Neuronal stem cell (in vitro differentiated cells): ENCODE data around the gene SLC25A43. TPM values are rescaled to one million over a fixed set of nuclear protein-coding genes. Genes with fewer than 3 reads are reported as not detected.
"Not testable (repeated sequence)": the region's sequence is repeated elsewhere in the genome, so short reads cannot be mapped to it uniquely, and the experiment has no call there.

Source experiments
- DNase-seq: peaks from one replicate; pipeline ENCODE4 v3.0.0-alpha.2; 2013; ENCODE audit warnings: low spot score
- H2AFZ ChIP-seq: one replicate; pipeline ENCODE4 v1.6.1; 2013; ENCODE audit warnings: mild to moderate bottlenecking, low read length, inconsistent platforms
- H2AK5ac ChIP-seq: 2 replicates; pipeline ENCODE4 v1.6.1; 2013; ENCODE audit warnings: low read depth, mild to moderate bottlenecking, inconsistent platforms, low read length, moderate library complexity, mixed read lengths
- H2BK120ac ChIP-seq: 2 replicates; pipeline ENCODE4 v1.6.1; 2013; ENCODE audit warnings: low read depth, mild to moderate bottlenecking, inconsistent platforms, low read length, moderate library complexity, mixed read lengths
- H2BK12ac ChIP-seq: one replicate; pipeline ENCODE4 v1.6.1; 2013; ENCODE audit warnings: low read length, inconsistent platforms
- H2BK15ac ChIP-seq: 2 replicates; pipeline ENCODE4 v1.6.1; 2013; ENCODE audit warnings: mild to moderate bottlenecking, low read length, inconsistent platforms, mixed read lengths
- H2BK5ac ChIP-seq: one replicate; pipeline ENCODE4 v1.6.1; 2013; ENCODE audit warnings: inconsistent platforms, mild to moderate bottlenecking, low read length, moderate library complexity
- H3K14ac ChIP-seq: one replicate; pipeline ENCODE4 v1.6.1; 2013; ENCODE audit warnings: low read length, inconsistent platforms
- H3K18ac ChIP-seq: 2 replicates; pipeline ENCODE4 v1.6.1; 2013; ENCODE audit warnings: low read length, inconsistent platforms
- H3K23ac ChIP-seq: 2 replicates; pipeline ENCODE4 v1.6.1; 2013; ENCODE audit warnings: low read depth, mild to moderate bottlenecking, mixed read lengths, low read length, inconsistent platforms; ENCODE audit not compliant: poor library complexity
- H3K27ac ChIP-seq: replicated peaks from 3 replicates; pipeline ENCODE4 v1.5.1; 2013; ENCODE audit warnings: low read length, inconsistent platforms
- H3K27me3 ChIP-seq, 3 experiments: 2 replicates each; pipeline ENCODE4 v1.6.1; 2013; ENCODE audit warnings: low read length in 3 of 3, mild to moderate bottlenecking in 2 of 3, inconsistent platforms in 1 of 3, low read depth in 1 of 3, mixed read lengths in 1 of 3, moderate library complexity in 1 of 3; ENCODE audit not compliant: control insufficient read depth in 3 of 3, insufficient read depth in 3 of 3
- H3K36me3 ChIP-seq, 2 donors: replicated peaks in 1 of 2; 2 replicates each; pipeline ENCODE4 v1.6.1; 2013; ENCODE audit warnings: low read length in 2 of 2; ENCODE audit not compliant: control insufficient read depth in 2 of 2, insufficient read depth in 2 of 2
- H3K4ac ChIP-seq: 2 replicates; pipeline ENCODE4 v1.6.1; 2013; ENCODE audit warnings: inconsistent platforms, mild to moderate bottlenecking, low read length, moderate library complexity
- H3K4me1 ChIP-seq, 2 donors: 1 replicate in 1 of 2; 2 replicates in 1 of 2; pipeline ENCODE4 v1.6.1; 2013; ENCODE audit warnings: low read length in 2 of 2, low read depth in 1 of 2; ENCODE audit not compliant: control insufficient read depth in 2 of 2, insufficient read depth in 1 of 2
- H3K4me2 ChIP-seq: one replicate; pipeline ENCODE4 v1.6.1; 2013; ENCODE audit warnings: mild to moderate bottlenecking, low read length, inconsistent platforms; ENCODE audit not compliant: insufficient read depth, poor library complexity, severe bottlenecking
- H3K4me3 ChIP-seq, 2 donors: 2 replicates each; pipeline ENCODE4 v1.5.1; 2013; ENCODE audit warnings: low read length in 2 of 2, mild to moderate bottlenecking in 2 of 2, inconsistent platforms in 1 of 2, moderate library complexity in 1 of 2
- H3K79me1 ChIP-seq: one replicate; pipeline ENCODE4 v1.6.1; 2013; ENCODE audit warnings: low read depth, mild to moderate bottlenecking, inconsistent platforms, low read length, moderate library complexity
- H3K9ac ChIP-seq: one replicate; pipeline ENCODE4 v1.6.1; 2013; ENCODE audit warnings: mild to moderate bottlenecking, low read depth, low read length, inconsistent platforms; ENCODE audit not compliant: poor library complexity
- H3K9me3 ChIP-seq, 2 donors: replicated peaks in 1 of 2; 2 replicates each; pipeline versions ENCODE3 to v1.6.1; 2013; ENCODE audit warnings: low read length in 2 of 2, mild to moderate bottlenecking in 2 of 2, inconsistent platforms in 1 of 2, low read depth in 1 of 2, mixed read lengths in 1 of 2, moderate library complexity in 1 of 2; ENCODE audit not compliant: control insufficient read depth in 2 of 2, insufficient read depth in 1 of 2
- H4K8ac ChIP-seq: one replicate; pipeline ENCODE4 v1.6.1; 2013; ENCODE audit warnings: low read depth, mild to moderate bottlenecking, inconsistent platforms, low read length, moderate library complexity
- H4K91ac ChIP-seq: one replicate; pipeline ENCODE4 v1.6.1; 2013; ENCODE audit warnings: low read length, low read depth, mild to moderate bottlenecking, inconsistent platforms; ENCODE audit not compliant: poor library complexity
- WGBS, 2 donors: extraction: QIAGEN DNeasy Blood & Tissue Kit; methylation state at CpG; one replicate each; pipeline ENCODE4 v1.1.7; 2013; ENCODE audit warnings: missing lambda C conversion rate in 2 of 2, mixed read lengths in 1 of 2; ENCODE audit not compliant: insufficient read length in 2 of 2, insufficient replicate concordance in 1 of 2; ENCODE audit errors: extremely low coverage in 2 of 2; 5-methylcytosine and 5-hydroxymethylcytosine counted together
- polyA plus RNA-seq, 2 experiments: library from polyadenylated mRNA; stranded (reverse); fragments of 200-250 nt; gene quantifications; one replicate each; pipeline ENCODE4 v1.2.3, GENCODE V29; 2013

The SLC25A43 gene
- 2.7 TPM for polyA plus RNA-seq (2013, experiment 1 of 2)
- 3.1 TPM for polyA plus RNA-seq (2013, experiment 2 of 2)

GRCh38 chrX:119398974-119399771 is at the start of gene SLC25A43:
Gene SLC25A43 (plus strand): TSS chrX:119399336. CDS start chrX:119399404, 68 bp downstream.
- Histone ChIP-seq H3K4me2 (peak within 1 kb of the TSS; percentile 57), H2BK120ac (no peak within 1 kb of the TSS), H3K4me3 (peak within 1 kb of the TSS; percentile 39 to 83), H3K14ac (no peak within 1 kb of the TSS), H2BK5ac (no peak within 1 kb of the TSS), H2AFZ (peak within 1 kb of the TSS; percentile 83), H3K4me1 (peaks cover 0 to 2% of the 10 kb centered on the region in 2 donors), H3K4ac (no peak within 1 kb of the TSS), H3K79me1 (no peaks in the 10 kb centered on the region), H2BK15ac (no peak within 1 kb of the TSS), H2AK5ac (no peak within 1 kb of the TSS), H3K27ac (no peak within 1 kb of the TSS), H3K18ac (peak within 1 kb of the TSS; percentile 71), H4K8ac (peak within 1 kb of the TSS; percentile 17), H2BK12ac (no peak within 1 kb of the TSS), H3K36me3 (no peaks in the 10 kb centered on the region), H3K23ac (no peak within 1 kb of the TSS), H3K27me3 (peaks cover 0 to 44% (median 0%) of the 10 kb centered on the region in 3 experiments), H3K9me3 (no peaks in the 10 kb centered on the region), H3K9ac (peak within 1 kb of the TSS; percentile 92), H4K91ac (no peak within 1 kb of the TSS)
- WGBS, 2 donors, result no CpG with 5 or more reads among the region's 77 CpGs
- no peak for DNase-seq

- H4K91ac ChIP-seq, result no peak overlapping the region
- H4K8ac ChIP-seq, result no peak overlapping the region
- no peak overlapping the region for H2BK5ac ChIP-seq
- H3K14ac ChIP-seq, result no peak overlapping the region
- no peak overlapping the region for H3K4me3 ChIP-seq
- no peak overlapping the region for H3K27ac ChIP-seq
- H3K9ac ChIP-seq, result no peak overlapping the region
- no peak overlapping the region for H2BK120ac ChIP-seq
- no peak overlapping the region for H3K4me2 ChIP-seq
- H3K23ac ChIP-seq, result no peak overlapping the region
- no peaks in the 10 kb centered on the region for H3K4me1 ChIP-seq
- no peak for DNase-seq
- H3K79me1 ChIP-seq, result no peaks in the 10 kb centered on the region
- no peak overlapping the region for H2AFZ ChIP-seq
- H2BK12ac ChIP-seq, result no peak overlapping the region
- no CpG with 5 or more reads among the region's 4 CpGs for WGBS, 2 donors
- H2AK5ac ChIP-seq, result no peak overlapping the region
- no peaks in the 10 kb centered on the region for H3K9me3 ChIP-seq
- H3K27me3 ChIP-seq, result no peaks in the 10 kb centered on the region
- no peak overlapping the region for H3K4ac ChIP-seq
- no peaks in the 10 kb centered on the region for H3K36me3 ChIP-seq
- no peak overlapping the region for H2BK15ac ChIP-seq
- H3K18ac ChIP-seq, result no peak overlapping the region
These were observed 39.3 kb upstream of the SLC25A43 start for GRCh38 chrX:119359618-119360382.

- H3K79me1 ChIP-seq, H2AK5ac ChIP-seq, H3K9me3 ChIP-seq, H3K14ac ChIP-seq, H3K4me2 ChIP-seq, H2BK15ac ChIP-seq, H2BK12ac ChIP-seq, H3K36me3 ChIP-seq, H3K4ac ChIP-seq, H2AFZ ChIP-seq, H3K27me3 ChIP-seq, H3K4me1 ChIP-seq, DNase-seq, H3K9ac ChIP-seq, H3K27ac ChIP-seq, H3K4me3 ChIP-seq, H3K18ac ChIP-seq, H4K91ac ChIP-seq, H2BK120ac ChIP-seq, H2BK5ac ChIP-seq, H4K8ac ChIP-seq, H3K23ac ChIP-seq: not testable (repeated sequence)
- no CpG with 5 or more reads among the region's 27 CpGs for whole genome bisulfite sequencing, 2 donors
These were observed 37.7 kb upstream of the SLC25A43 start for GRCh38 chrX:119361451-119361850.

GRCh38 chrX:119362074-119362473 is 37.1 kb upstream of the SLC25A43 start:
- not testable (repeated sequence) for H3K14ac ChIP-seq, H3K4me2 ChIP-seq, H3K27me3 ChIP-seq, H3K4me1 ChIP-seq, H2BK5ac ChIP-seq, H2BK120ac ChIP-seq, H3K27ac ChIP-seq, DNase-seq, H3K9me3 ChIP-seq, H3K9ac ChIP-seq, H2BK12ac ChIP-seq, H2AFZ ChIP-seq, H4K91ac ChIP-seq, H2AK5ac ChIP-seq, H3K36me3 ChIP-seq, H2BK15ac ChIP-seq, H4K8ac ChIP-seq, H3K79me1 ChIP-seq, H3K18ac ChIP-seq, H3K4me3 ChIP-seq, H3K23ac ChIP-seq, H3K4ac ChIP-seq
- no CpG with 5 or more reads among the region's 24 CpGs for WGBS, 2 donors
